ENCODE results near the gene KRT26.

GRCh38 chr17:40778461-40778860 is 6.5 kb upstream of the KRT26 start:
- TF ChIP-seq POLR2A (IDR thresholded peaks at IDR 0.05) (no peak), CTCF (IDR thresholded peaks at IDR 0.05) (no peak)
